ENCODE results near the gene CEP89.

DNA sequence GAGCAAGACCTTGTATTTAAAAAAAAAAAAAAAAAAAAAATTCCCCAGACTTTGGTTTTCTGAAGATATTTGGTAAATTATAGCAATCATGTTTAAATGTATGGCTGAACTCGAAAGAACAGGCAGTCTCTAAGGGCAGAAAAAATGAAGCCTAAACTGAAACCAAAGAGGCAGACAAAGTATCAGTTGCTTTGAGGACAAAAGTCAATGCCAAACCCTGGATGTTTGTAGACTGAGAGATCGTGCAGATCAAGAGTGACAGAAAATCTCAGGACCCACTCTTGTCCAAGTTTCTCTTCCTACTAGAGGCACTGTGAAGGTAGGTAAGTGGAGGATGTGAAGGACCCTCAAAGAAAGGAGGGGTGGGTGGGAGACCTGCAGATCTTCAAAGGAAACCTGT, 91.1 kb downstream of the CEP89 start:
- TF ChIP-seq YY1 (IDR thresholded peaks at IDR 0.05; ENCODE audit: extremely low read depth, insufficient replicate concordance, low read depth, low read length) (no peak), TCF7L2 (IDR thresholded peaks at IDR 0.05; ENCODE audit: borderline replicate concordance, extremely low read depth, insufficient read depth, insufficient read length) (no peak)
- TF ChIP-seq, protein P1, sequence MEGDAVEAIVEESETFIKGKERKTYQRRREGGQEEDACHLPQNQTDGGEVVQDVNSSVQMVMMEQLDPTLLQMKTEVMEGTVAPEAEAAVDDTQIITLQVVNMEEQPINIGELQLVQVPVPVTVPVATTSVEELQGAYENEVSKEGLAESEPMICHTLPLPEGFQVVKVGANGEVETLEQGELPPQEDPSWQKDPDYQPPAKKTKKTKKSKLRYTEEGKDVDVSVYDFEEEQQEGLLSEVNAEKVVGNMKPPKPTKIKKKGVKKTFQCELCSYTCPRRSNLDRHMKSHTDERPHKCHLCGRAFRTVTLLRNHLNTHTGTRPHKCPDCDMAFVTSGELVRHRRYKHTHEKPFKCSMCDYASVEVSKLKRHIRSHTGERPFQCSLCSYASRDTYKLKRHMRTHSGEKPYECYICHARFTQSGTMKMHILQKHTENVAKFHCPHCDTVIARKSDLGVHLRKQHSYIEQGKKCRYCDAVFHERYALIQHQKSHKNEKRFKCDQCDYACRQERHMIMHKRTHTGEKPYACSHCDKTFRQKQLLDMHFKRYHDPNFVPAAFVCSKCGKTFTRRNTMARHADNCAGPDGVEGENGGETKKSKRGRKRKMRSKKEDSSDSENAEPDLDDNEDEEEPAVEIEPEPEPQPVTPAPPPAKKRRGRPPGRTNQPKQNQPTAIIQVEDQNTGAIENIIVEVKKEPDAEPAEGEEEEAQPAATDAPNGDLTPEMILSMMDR (IDR thresholded peaks at IDR 0.05 in 2 of 3, conservative IDR thresholded peaks at IDR 0.05 in 1 of 3; ENCODE audit: borderline replicate concordance in 1 of 3, insufficient read depth in 1 of 3, low read depth in 2 of 3, low read length in 2 of 3) = no peak

Measured in HCT116 (cell line).